ENCODE results near the gene MAGEL2.

DNA sequence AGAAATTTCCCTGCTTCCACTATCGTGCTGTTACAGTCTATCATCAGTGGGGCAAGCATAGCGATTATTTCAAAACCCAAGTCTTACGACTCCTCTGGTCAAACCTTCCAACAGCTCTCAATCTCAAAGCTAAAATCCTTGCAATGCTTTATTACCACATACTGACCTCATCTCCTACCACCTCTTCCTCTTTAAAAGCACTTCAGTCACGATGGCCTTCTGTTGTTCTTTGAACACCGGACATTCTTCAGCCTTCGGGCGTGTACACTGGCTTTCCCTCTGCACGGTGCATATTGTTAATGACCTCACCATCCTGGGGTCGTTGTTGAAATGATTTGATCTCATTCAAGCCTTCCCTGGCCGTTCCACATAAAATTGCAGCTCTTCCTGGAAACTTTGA lies 31.1 kb downstream of the MAGEL2 start:
- TF ChIP-seq TAF1 (IDR thresholded peaks at IDR 0.05; ENCODE audit: low read depth, low read length) (no peak), ASH2L (IDR thresholded peaks at IDR 0.05; ENCODE audit: low read length) (no peak), SUZ12 (IDR thresholded peaks at IDR 0.05; ENCODE audit: low read length) (no peak), RNF2 (IDR thresholded peaks at IDR 0.05; ENCODE audit: borderline replicate concordance, low read depth, low read length, missing control alignments, poor library complexity, severe bottlenecking) (no peak), POLR2AphosphoS5 (IDR thresholded peaks at IDR 0.05; ENCODE audit: low read depth, low read length) (no peak), JUN (IDR thresholded peaks at IDR 0.05; ENCODE audit: low read depth, low read length) (no peak), SP4 (IDR thresholded peaks at IDR 0.05; ENCODE audit: low read length) (no peak), YY1 (IDR thresholded peaks at IDR 0.05; ENCODE audit: low read depth, low read length) (no peak), BRCA1 (IDR thresholded peaks at IDR 0.05; ENCODE audit: low read depth, low read length) (no peak)
- TF ChIP-seq, protein P1, sequence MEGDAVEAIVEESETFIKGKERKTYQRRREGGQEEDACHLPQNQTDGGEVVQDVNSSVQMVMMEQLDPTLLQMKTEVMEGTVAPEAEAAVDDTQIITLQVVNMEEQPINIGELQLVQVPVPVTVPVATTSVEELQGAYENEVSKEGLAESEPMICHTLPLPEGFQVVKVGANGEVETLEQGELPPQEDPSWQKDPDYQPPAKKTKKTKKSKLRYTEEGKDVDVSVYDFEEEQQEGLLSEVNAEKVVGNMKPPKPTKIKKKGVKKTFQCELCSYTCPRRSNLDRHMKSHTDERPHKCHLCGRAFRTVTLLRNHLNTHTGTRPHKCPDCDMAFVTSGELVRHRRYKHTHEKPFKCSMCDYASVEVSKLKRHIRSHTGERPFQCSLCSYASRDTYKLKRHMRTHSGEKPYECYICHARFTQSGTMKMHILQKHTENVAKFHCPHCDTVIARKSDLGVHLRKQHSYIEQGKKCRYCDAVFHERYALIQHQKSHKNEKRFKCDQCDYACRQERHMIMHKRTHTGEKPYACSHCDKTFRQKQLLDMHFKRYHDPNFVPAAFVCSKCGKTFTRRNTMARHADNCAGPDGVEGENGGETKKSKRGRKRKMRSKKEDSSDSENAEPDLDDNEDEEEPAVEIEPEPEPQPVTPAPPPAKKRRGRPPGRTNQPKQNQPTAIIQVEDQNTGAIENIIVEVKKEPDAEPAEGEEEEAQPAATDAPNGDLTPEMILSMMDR (IDR thresholded peaks at IDR 0.05; ENCODE audit: control extremely low read depth in 1 of 3, insufficient read depth in 1 of 3, low read depth in 1 of 3, low read length in 3 of 3) = no peak
- TF ChIP-seq, protein P2, sequence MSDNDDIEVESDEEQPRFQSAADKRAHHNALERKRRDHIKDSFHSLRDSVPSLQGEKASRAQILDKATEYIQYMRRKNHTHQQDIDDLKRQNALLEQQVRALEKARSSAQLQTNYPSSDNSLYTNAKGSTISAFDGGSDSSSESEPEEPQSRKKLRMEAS (IDR thresholded peaks at IDR 0.05) = no peak
